Testis (tissue), 2 donors: ENCODE data around the gene SLC6A7.

Source experiments
- CTCF ChIP-seq, 3 experiments: fragments of 450-650 bp in 2 of 3; fragments of 200-600 bp in 1 of 3; sonication (generic) in 1 of 3; IDR thresholded peaks; one replicate each; pipeline ENCODE4 v1.5.1; 2016 to 2019; ENCODE audit warnings: antibody characterized with exemption in 3 of 3, mild to moderate bottlenecking in 2 of 3, moderate library complexity in 1 of 3
- POLR2A ChIP-seq: fragments of 450-650 bp; IDR thresholded peaks from one replicate; pipeline ENCODE4 v1.6.1; 2017; ENCODE audit warnings: antibody characterized with exemption, mild to moderate bottlenecking, moderate library complexity

- TF ChIP-seq CTCF (IDR thresholded peaks at IDR 0.05) (no peak), POLR2A (no peak)
Measured at GRCh38 chr5:150188146-150188842, 1.6 kb upstream of the SLC6A7 start.
